GM18951 (cell line): ENCODE measurements around the gene OLAH.
A peak's percentile ranks its signal among the peaks of the same experiment; 100 is the strongest.

Experiments used
- POLR2A ChIP-seq: IDR thresholded peaks from 4 replicates; pipeline ENCODE4 v1.6.1; 2011; ENCODE audit warnings: mild to moderate bottlenecking; ENCODE audit not compliant: insufficient read length, insufficient read depth; ENCODE audit errors: extremely low read depth
- in situ Hi-C: fragments of 300-500 bp; cut with MboI; formaldehyde crosslinking; loops from one replicate; pipeline ENCODE4 v1.12.0; 2022; ENCODE audit warnings: low sequenced_read_pairs, mixed read lengths, inconsistent platforms; ENCODE audit not compliant: unreplicated experiment

OLAH gene

DNA sequence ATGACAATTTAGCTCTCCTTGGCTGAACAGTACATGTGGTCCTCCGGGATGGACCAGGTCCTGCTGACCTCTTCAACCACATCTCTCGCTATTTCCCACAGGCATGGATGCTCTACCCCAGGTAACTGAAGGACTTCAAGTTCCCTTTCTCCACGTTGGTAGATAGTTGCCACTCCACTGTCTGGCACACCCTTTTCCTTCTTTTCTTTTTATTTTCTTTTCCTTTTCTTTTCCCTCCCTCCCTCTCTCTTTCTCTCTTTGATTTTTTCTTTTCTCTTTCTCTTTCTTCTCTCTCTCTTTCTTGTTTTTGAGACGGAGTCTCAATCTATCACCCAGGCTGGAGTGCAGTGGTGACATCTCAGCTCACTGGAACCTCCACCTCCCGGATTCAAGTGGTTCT lies 47.7 kb downstream of the OLAH start:
- no peak for TF ChIP-seq POLR2A
- in situ Hi-C loops = no loop called here

- in situ Hi-C loops = no loop called here
- TF ChIP-seq POLR2A = no peak
Observed at GRCh38 chr10:15092855-15093408, 49.2 kb downstream of the OLAH start.

DNA sequence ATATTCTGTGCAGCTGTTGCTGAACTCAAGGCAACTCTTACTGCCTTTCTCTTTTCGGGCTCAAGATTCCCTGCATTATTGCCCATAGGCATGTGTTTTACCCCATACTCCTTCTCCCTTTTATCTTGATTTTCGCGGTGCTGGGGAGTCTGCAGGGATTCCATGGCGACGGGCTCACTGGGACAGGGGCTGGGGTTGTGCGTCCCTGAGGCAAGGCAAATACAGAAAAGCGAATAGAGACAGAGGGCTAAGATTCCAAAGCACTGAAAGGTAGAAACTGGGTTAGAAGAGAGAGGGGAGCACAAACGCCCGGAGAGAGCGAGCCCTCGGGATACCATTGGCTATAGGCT lies 52.9 kb downstream of the OLAH start:
- TF ChIP-seq POLR2A = no peak
- in situ Hi-C loops = no loop called here

- TF ChIP-seq POLR2A = peak; percentile 96
- in situ Hi-C loops = no loop called here
Observed at GRCh38 chr10:15097011-15097812, 53.5 kb downstream of the OLAH start, which contains the start of gene RPP38. RPP38 (plus strand) TSS chr10:15097355; CDS start chr10:15103315, 5,960 bp downstream.

DNA sequence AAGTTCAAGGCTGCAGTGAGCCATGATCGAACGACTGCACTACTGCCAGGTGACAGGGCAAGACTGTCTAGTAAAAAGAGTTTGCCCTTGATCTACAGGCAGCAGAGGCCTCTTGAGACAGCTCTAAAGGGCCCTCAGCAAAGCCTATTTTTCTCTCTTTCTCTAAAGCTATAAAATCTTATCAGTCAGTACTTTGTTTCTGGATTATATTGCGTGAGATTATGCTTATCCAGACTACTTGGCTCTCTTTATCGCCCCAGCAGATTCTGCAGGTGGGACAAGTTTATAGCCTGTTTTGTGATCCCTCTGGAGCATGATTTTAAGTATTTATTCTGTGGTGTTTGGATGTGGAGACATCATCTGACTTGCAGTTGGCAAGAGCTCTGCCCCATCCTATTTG lies 56.1 kb downstream of the OLAH start:
- TF ChIP-seq POLR2A = no peak
- in situ Hi-C loops = no loop called here

GRCh38 chr10:15103513-15103912 lies 59.8 kb downstream of the OLAH start:
- no peak for TF ChIP-seq POLR2A
- in situ Hi-C loops = no loop called here

GRCh38 chr10:15106352-15107013 lies 62.7 kb downstream of the OLAH start:
- TF ChIP-seq POLR2A = no peak
- in situ Hi-C loops = no loop called here

- TF ChIP-seq POLR2A = no peak
- in situ Hi-C loops = no loop called here
Observed at GRCh38 chr10:15112657-15113056, 68.9 kb downstream of the OLAH start.

GRCh38 chr10:15113766-15114165 lies 70.0 kb downstream of the OLAH start:
- in situ Hi-C loops = no loop called here
- no peak for TF ChIP-seq POLR2A

- in situ Hi-C loops = no loop called here
Observed at GRCh38 chr10:15116225-15116624, 72.5 kb downstream of the OLAH start.

GRCh38 chr10:15118615-15119014 lies 74.9 kb downstream of the OLAH start:
- in situ Hi-C loops = no loop called here
- no peak for TF ChIP-seq POLR2A

More at GRCh38 chr10:15116225-15116624, 72.5 kb downstream of the OLAH start:
- TF ChIP-seq POLR2A = no peak

DNA sequence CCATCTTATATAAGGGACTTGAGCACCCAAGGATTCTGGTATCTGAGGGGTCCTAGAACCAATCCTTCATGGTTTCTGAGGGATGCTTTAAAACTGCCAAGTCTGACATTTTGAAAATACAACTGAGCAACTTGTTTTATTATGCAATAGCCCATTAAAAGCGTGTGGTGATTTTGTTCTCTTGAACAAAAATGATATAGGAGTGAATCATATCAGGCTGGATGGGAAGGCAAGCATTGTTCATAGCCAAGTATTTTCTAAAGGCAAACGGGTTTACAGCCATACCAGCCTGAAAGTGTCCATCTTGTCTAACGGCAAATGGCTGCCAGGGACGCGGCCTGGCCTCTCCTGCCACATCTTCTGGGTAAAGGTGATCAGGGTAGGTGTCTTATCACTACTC lies 76.8 kb downstream of the OLAH start:
- no peak for TF ChIP-seq POLR2A

DNA sequence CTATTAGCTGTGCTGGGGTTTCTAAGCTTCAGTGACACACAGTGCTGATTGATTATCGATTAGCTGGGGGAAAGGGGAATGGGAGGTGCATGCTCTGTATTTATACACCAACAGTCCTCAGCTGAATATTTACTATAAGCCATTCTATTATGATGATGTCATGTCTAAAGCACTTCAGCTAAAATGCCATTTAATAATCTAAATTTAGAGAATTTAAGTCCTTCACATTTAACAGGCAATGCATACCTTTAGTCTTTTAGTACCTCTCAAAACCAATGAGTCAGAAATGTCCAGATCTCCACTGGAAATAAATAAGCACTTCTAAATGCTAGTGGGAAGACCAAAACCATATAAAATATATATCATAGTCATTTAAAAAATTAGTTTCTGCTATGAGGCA lies 78.0 kb downstream of the OLAH start:
- in situ Hi-C loops = no loop called here

More for the DNA sequence above, 76.8 kb downstream of the OLAH start:
- in situ Hi-C loops = no loop called here

More for the DNA sequence above, 78.0 kb downstream of the OLAH start:
- no peak for TF ChIP-seq POLR2A
